ENCODE results near the gene INS. TPM values are rescaled to one million over a fixed set of nuclear protein-coding genes. Genes with fewer than 3 reads are reported as not detected.

INS gene
- total and polyA plus RNA-seq, 4 donors = 0.16 to 0.37 TPM; not detected in 2

GRCh38 chr11:2190657-2191471, 29.9 kb upstream of the INS start:
- no peak for DNase-seq (ENCODE audit: low spot score)
- peaks cover 0 to 5% (median 2%) of the 10 kb centered on the region in 4 donors for H3K27me3 ChIP-seq (ENCODE audit: control insufficient read depth in 4 of 4, insufficient read depth in 4 of 4, low read length in 3 of 4)
- H3K9me3 ChIP-seq (ENCODE audit: control insufficient read depth in 4 of 4, low read length in 3 of 4) = no peaks in the 10 kb centered on the region
- WGBS = 44% methylated on average over 30 of the region's 30 CpGs
- no peaks in the 10 kb centered on the region for H3K4me1 ChIP-seq (ENCODE audit: control insufficient read depth in 4 of 4, insufficient read depth in 4 of 4, low read length in 3 of 4)
- no peak for TF ChIP-seq EGR1 (IDR thresholded peaks at IDR 0.05; ENCODE audit: low read depth in 2 of 2)
- no peak for TF ChIP-seq NR2F2 (IDR thresholded peaks at IDR 0.05)
- TF ChIP-seq HNF4G (IDR thresholded peaks at IDR 0.05) = no peak
- TF ChIP-seq HNF4A (conservative IDR thresholded peaks at IDR 0.05) = no peak
- no peak for TF ChIP-seq JUND (IDR thresholded peaks at IDR 0.05)
- no peak for TF ChIP-seq FOXA1 (IDR thresholded peaks at IDR 0.05)
- no peak overlapping the region for H3K27ac ChIP-seq (ENCODE audit: low read depth in 1 of 2, low read length in 2 of 2)
- H3K9ac ChIP-seq (ENCODE audit: low read depth in 1 of 2, low read length in 2 of 2) = no peak overlapping the region
- no peaks in the 10 kb centered on the region for H3K36me3 ChIP-seq (ENCODE audit: control insufficient read depth in 4 of 4, insufficient read depth in 3 of 4, low read depth in 1 of 4, low read length in 3 of 4)
- H3K4me3 ChIP-seq (ENCODE audit: low read depth in 1 of 3, low read length in 3 of 3) = no peak overlapping the region

GRCh38 chr11:2189938-2190656, 29.1 kb upstream of the INS start:
- 64% methylated on average over 29 of the region's 29 CpGs for WGBS

GRCh38 chr11:2188745-2189144, 27.7 kb upstream of the INS start:
- Histone ChIP-seq H3K4me1 (ENCODE audit: control insufficient read depth in 4 of 4, insufficient read depth in 4 of 4, low read length in 3 of 4) (no peaks in the 10 kb centered on the region), H3K9me3 (ENCODE audit: control insufficient read depth in 4 of 4, low read length in 3 of 4) (no peaks in the 10 kb centered on the region), H3K27me3 (ENCODE audit: control insufficient read depth in 4 of 4, insufficient read depth in 4 of 4, low read length in 3 of 4) (peaks cover 0 to 5% (median 3%) of the 10 kb centered on the region in 4 donors), H3K36me3 (ENCODE audit: control insufficient read depth in 4 of 4, insufficient read depth in 3 of 4, low read depth in 1 of 4, low read length in 3 of 4) (no peaks in the 10 kb centered on the region), H3K4me3 (ENCODE audit: low read depth in 1 of 3, low read length in 3 of 3) (no peak overlapping the region), H3K9ac (ENCODE audit: low read depth in 1 of 2, low read length in 2 of 2) (no peak overlapping the region), H3K27ac (ENCODE audit: low read depth in 1 of 2, low read length in 2 of 2) (no peak overlapping the region)
- DNase-seq (ENCODE audit: low spot score) = no peak
- WGBS = 83% methylated on average over 19 of the region's 19 CpGs
- TF ChIP-seq HNF4G (IDR thresholded peaks at IDR 0.05) = no peak
- TF ChIP-seq YY1 (IDR thresholded peaks at IDR 0.05) = no peak
- TF ChIP-seq TAF1 (conservative IDR thresholded peaks at IDR 0.05) = no peak
- TF ChIP-seq RXRA (IDR thresholded peaks at IDR 0.05) = no peak
- TF ChIP-seq NR2F2 (IDR thresholded peaks at IDR 0.05) = no peak
- no peak for TF ChIP-seq MAX (IDR thresholded peaks at IDR 0.05)
- no peak for TF ChIP-seq FOXA1 (IDR thresholded peaks at IDR 0.05)
- no peak for TF ChIP-seq SP1 (IDR thresholded peaks at IDR 0.05)
- no peak for TF ChIP-seq RAD21 (IDR thresholded peaks at IDR 0.05)
- TF ChIP-seq HNF4A (conservative IDR thresholded peaks at IDR 0.05) = no peak

More at GRCh38 chr11:2189938-2190656, 29.1 kb upstream of the INS start:
- no peaks in the 10 kb centered on the region for H3K9me3 ChIP-seq (ENCODE audit: control insufficient read depth in 4 of 4, low read length in 3 of 4)
- no peak overlapping the region for H3K9ac ChIP-seq (ENCODE audit: low read depth in 1 of 2, low read length in 2 of 2)
- TF ChIP-seq FOXA2 (IDR thresholded peaks at IDR 0.05) (no peak), FOXA1 (IDR thresholded peaks at IDR 0.05) (no peak), REST (IDR thresholded peaks at IDR 0.05) (no peak)
- DNase-seq (ENCODE audit: low spot score) = no peak
- peaks cover 0 to 5% (median under 1%) of the 10 kb centered on the region in 4 donors for H3K27me3 ChIP-seq (ENCODE audit: control insufficient read depth in 4 of 4, insufficient read depth in 4 of 4, low read length in 3 of 4)
- H3K36me3 ChIP-seq (ENCODE audit: control insufficient read depth in 4 of 4, insufficient read depth in 3 of 4, low read depth in 1 of 4, low read length in 3 of 4) = no peaks in the 10 kb centered on the region
- H3K27ac ChIP-seq (ENCODE audit: low read depth in 1 of 2, low read length in 2 of 2) = no peak overlapping the region
- no peaks in the 10 kb centered on the region for H3K4me1 ChIP-seq (ENCODE audit: control insufficient read depth in 4 of 4, insufficient read depth in 4 of 4, low read length in 3 of 4)
- no peak overlapping the region for H3K4me3 ChIP-seq (ENCODE audit: low read depth in 1 of 3, low read length in 3 of 3)

Data from liver (tissue), 9 donors.